Measurements from ENCODE around the gene ATF6. TPM values are rescaled to one million over a fixed set of nuclear protein-coding genes. Genes with fewer than 3 reads are reported as not detected.
"Not testable (repeated sequence)": the region's sequence is repeated elsewhere in the genome, so short reads cannot be mapped to it uniquely, and the experiment has no call there.

ATF6 gene
- total and polyA plus RNA-seq, 2 donors (not counting 1 experiment from before 2014, with no cell fraction given): 25.3 to 27.4 TPM

DNA sequence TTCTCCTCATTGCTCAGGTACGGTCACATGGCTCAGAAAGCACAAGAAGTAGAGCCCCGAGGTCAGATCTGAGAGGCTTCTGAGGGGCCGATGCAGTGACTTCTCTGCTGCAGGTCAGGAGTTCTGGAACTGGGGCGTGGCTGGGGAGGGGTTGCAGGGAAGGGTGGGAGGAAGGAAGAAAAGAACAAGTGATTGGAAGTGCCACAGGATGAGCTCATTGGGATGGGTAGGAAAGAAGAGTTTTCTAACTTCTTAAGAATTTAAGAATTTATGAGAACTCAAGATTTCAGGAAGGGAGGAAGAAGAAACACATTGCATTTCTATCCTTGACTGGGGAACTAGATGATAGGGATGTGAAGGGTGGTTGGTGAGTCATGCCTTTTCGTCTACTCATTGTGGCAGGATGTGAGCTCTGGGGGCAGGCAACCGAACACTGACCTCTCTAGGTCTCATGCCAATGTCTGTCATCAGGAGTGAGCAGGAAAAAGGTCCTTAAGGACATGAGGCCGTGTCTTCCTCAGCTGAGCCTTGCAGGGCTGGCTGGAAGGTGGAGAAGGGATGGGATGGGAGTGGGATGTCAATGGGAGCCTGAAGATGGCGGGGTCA, 44.3 kb upstream of the ATF6 start:
- peak overlapping the region; percentile 56 for H3K27ac ChIP-seq (ENCODE audit: insufficient read depth, low read length)
- no peaks in the 10 kb centered on the region for H3K27me3 ChIP-seq (ENCODE audit: control insufficient read depth, insufficient read depth, low read length)
- no peaks in the 10 kb centered on the region for H3K36me3 ChIP-seq (ENCODE audit: control insufficient read depth, insufficient read depth, low read length)
- TF ChIP-seq EZH2 (IDR thresholded peaks at IDR 0.05; ENCODE audit: low read length, missing control alignments): no peak
- TF ChIP-seq CTCF (conservative IDR thresholded peaks at IDR 0.05 in 1 of 2, IDR thresholded peaks at IDR 0.05 in 1 of 2; ENCODE audit: low read depth in 1 of 2, low read length in 2 of 2): no peak
- no peak overlapping the region for H3K4me3 ChIP-seq (replicated peaks in 1 of 4; ENCODE audit: control extremely low read depth in 1 of 4, insufficient read depth in 1 of 4, low read depth in 3 of 4, low read length in 4 of 4)
- H3K9me3 ChIP-seq (ENCODE audit: control insufficient read depth, insufficient read depth, low read depth, low read length): no peaks in the 10 kb centered on the region
- H3K4me2 ChIP-seq (ENCODE audit: extremely low read depth, insufficient read depth, low read length): no peak overlapping the region
- peaks cover 11% of the 10 kb centered on the region for H3K4me1 ChIP-seq (ENCODE audit: control insufficient read depth, extremely low read depth, insufficient read depth, low read length)
- no peaks in the 10 kb centered on the region for H3K79me2 ChIP-seq (ENCODE audit: control insufficient read depth, insufficient read depth, low read length)
- peak; percentile 52 to 89 for DNase-seq (ENCODE audit: low read depth in 2 of 2)
- H4K20me1 ChIP-seq (ENCODE audit: control insufficient read depth, extremely low read depth, insufficient read depth, low read length): no peaks in the 10 kb centered on the region
- no peak overlapping the region for H3K9ac ChIP-seq (ENCODE audit: insufficient read depth, low read length)
- no peak overlapping the region for H2AFZ ChIP-seq (ENCODE audit: low read length)

GRCh38 chr1:161722406-161722805, 43.7 kb upstream of the ATF6 start:
- Histone ChIP-seq H3K27ac (ENCODE audit: insufficient read depth, low read length) (peak overlapping the region; percentile 34), H3K9ac (ENCODE audit: insufficient read depth, low read length) (no peak overlapping the region), H3K4me2 (ENCODE audit: extremely low read depth, insufficient read depth, low read length) (no peak overlapping the region), H3K4me3 (replicated peaks in 1 of 4; ENCODE audit: control extremely low read depth in 1 of 4, insufficient read depth in 1 of 4, low read depth in 3 of 4, low read length in 4 of 4) (no peak overlapping the region), H4K20me1 (ENCODE audit: control insufficient read depth, extremely low read depth, insufficient read depth, low read length) (no peaks in the 10 kb centered on the region), H2AFZ (ENCODE audit: low read length) (no peak overlapping the region), H3K27me3 (ENCODE audit: control insufficient read depth, insufficient read depth, low read length) (no peaks in the 10 kb centered on the region), H3K4me1 (ENCODE audit: control insufficient read depth, extremely low read depth, insufficient read depth, low read length) (peaks cover 11% of the 10 kb centered on the region), H3K79me2 (ENCODE audit: control insufficient read depth, insufficient read depth, low read length) (no peaks in the 10 kb centered on the region), H3K36me3 (ENCODE audit: control insufficient read depth, insufficient read depth, low read length) (no peaks in the 10 kb centered on the region), H3K9me3 (ENCODE audit: control insufficient read depth, insufficient read depth, low read depth, low read length) (no peaks in the 10 kb centered on the region)
- TF ChIP-seq EZH2 (IDR thresholded peaks at IDR 0.05; ENCODE audit: low read length, missing control alignments): no peak
- DNase-seq (ENCODE audit: low read depth in 2 of 2): no peak

GRCh38 chr1:161723459-161724141, 42.5 kb upstream of the ATF6 start:
- Histone ChIP-seq H3K36me3 (ENCODE audit: control insufficient read depth, insufficient read depth, low read length) (no peaks in the 10 kb centered on the region), H3K4me1 (ENCODE audit: control insufficient read depth, extremely low read depth, insufficient read depth, low read length) (peaks cover 11% of the 10 kb centered on the region), H4K20me1 (ENCODE audit: control insufficient read depth, extremely low read depth, insufficient read depth, low read length) (no peaks in the 10 kb centered on the region), H3K4me3 (replicated peaks in 1 of 4; ENCODE audit: control extremely low read depth in 1 of 4, insufficient read depth in 1 of 4, low read depth in 3 of 4, low read length in 4 of 4) (no peak overlapping the region), H3K9me3 (ENCODE audit: control insufficient read depth, insufficient read depth, low read depth, low read length) (no peaks in the 10 kb centered on the region), H2AFZ (ENCODE audit: low read length) (no peak overlapping the region), H3K27me3 (ENCODE audit: control insufficient read depth, insufficient read depth, low read length) (no peaks in the 10 kb centered on the region), H3K9ac (ENCODE audit: insufficient read depth, low read length) (no peak overlapping the region), H3K27ac (ENCODE audit: insufficient read depth, low read length) (no peak overlapping the region), H3K4me2 (ENCODE audit: extremely low read depth, insufficient read depth, low read length) (no peak overlapping the region), H3K79me2 (ENCODE audit: control insufficient read depth, insufficient read depth, low read length) (no peaks in the 10 kb centered on the region)
- no peak for TF ChIP-seq CTCF (conservative IDR thresholded peaks at IDR 0.05 in 1 of 2, IDR thresholded peaks at IDR 0.05 in 1 of 2; ENCODE audit: low read depth in 1 of 2, low read length in 2 of 2)
- no peak for TF ChIP-seq EZH2 (IDR thresholded peaks at IDR 0.05; ENCODE audit: low read length, missing control alignments)
- DNase-seq (ENCODE audit: low read depth in 2 of 2): no peak

GRCh38 chr1:161725258-161725907, 40.7 kb upstream of the ATF6 start:
- H3K9ac ChIP-seq (ENCODE audit: insufficient read depth, low read length): peak overlapping the region; percentile 86
- peak overlapping the region; percentile 91 for H2AFZ ChIP-seq (ENCODE audit: low read length)
- H3K27ac ChIP-seq (ENCODE audit: insufficient read depth, low read length): peak overlapping the region; percentile 84
- not testable (repeated sequence) for DNase-seq (ENCODE audit: low read depth in 2 of 2); H3K36me3 ChIP-seq (ENCODE audit: control insufficient read depth, insufficient read depth, low read length); H3K9me3 ChIP-seq (ENCODE audit: control insufficient read depth, insufficient read depth, low read depth, low read length); H3K79me2 ChIP-seq (ENCODE audit: control insufficient read depth, insufficient read depth, low read length); H3K27me3 ChIP-seq (ENCODE audit: control insufficient read depth, insufficient read depth, low read length); H4K20me1 ChIP-seq (ENCODE audit: control insufficient read depth, extremely low read depth, insufficient read depth, low read length)
- H3K4me3 ChIP-seq (replicated peaks in 1 of 4; ENCODE audit: control extremely low read depth in 1 of 4, insufficient read depth in 1 of 4, low read depth in 3 of 4, low read length in 4 of 4): peak overlapping the region; percentile 71 to 90 (median 82)
- peaks cover 11% of the 10 kb centered on the region for H3K4me1 ChIP-seq (ENCODE audit: control insufficient read depth, extremely low read depth, insufficient read depth, low read length)
- peak overlapping the region; percentile 92 for H3K4me2 ChIP-seq (ENCODE audit: extremely low read depth, insufficient read depth, low read length)

Data from fibroblast of lung (primary cell).